Measurements from ENCODE around the gene FOXO3.

GRCh38 chr6:108622641-108623298, 62.1 kb downstream of the FOXO3 start:
- no peak for TF ChIP-seq POLR2A (IDR thresholded peaks at IDR 0.05)
- TF ChIP-seq, protein P1, sequence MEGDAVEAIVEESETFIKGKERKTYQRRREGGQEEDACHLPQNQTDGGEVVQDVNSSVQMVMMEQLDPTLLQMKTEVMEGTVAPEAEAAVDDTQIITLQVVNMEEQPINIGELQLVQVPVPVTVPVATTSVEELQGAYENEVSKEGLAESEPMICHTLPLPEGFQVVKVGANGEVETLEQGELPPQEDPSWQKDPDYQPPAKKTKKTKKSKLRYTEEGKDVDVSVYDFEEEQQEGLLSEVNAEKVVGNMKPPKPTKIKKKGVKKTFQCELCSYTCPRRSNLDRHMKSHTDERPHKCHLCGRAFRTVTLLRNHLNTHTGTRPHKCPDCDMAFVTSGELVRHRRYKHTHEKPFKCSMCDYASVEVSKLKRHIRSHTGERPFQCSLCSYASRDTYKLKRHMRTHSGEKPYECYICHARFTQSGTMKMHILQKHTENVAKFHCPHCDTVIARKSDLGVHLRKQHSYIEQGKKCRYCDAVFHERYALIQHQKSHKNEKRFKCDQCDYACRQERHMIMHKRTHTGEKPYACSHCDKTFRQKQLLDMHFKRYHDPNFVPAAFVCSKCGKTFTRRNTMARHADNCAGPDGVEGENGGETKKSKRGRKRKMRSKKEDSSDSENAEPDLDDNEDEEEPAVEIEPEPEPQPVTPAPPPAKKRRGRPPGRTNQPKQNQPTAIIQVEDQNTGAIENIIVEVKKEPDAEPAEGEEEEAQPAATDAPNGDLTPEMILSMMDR (IDR thresholded peaks at IDR 0.05): no peak
